H9 (cell line): ENCODE measurements around the gene ACO1. TPM values are rescaled to one million over a fixed set of nuclear protein-coding genes. Genes with fewer than 3 reads are reported as not detected.

Experiments used
- DNase-seq: peaks from one replicate; pipeline ENCODE4 v3.0.0-alpha.2; 2017
- H2AFZ ChIP-seq: one replicate; pipeline ENCODE4 v1.6.1; 2013; ENCODE audit warnings: mild to moderate bottlenecking, low read length, control low read depth, moderate library complexity
- H2AK5ac ChIP-seq: 2 replicates; pipeline ENCODE4 v1.6.1; 2013; ENCODE audit warnings: low read length, control low read depth, mixed read lengths; ENCODE audit not compliant: insufficient read length
- H2BK120ac ChIP-seq: one replicate; pipeline ENCODE4 v1.6.1; 2013; ENCODE audit warnings: low read depth, mild to moderate bottlenecking, low read length, control low read depth, inconsistent platforms; ENCODE audit not compliant: poor library complexity, severe bottlenecking
- H2BK12ac ChIP-seq: 2 replicates; pipeline ENCODE4 v1.6.1; 2013; ENCODE audit warnings: low read length, control low read depth, mixed read lengths, low read depth; ENCODE audit not compliant: insufficient read length
- H2BK15ac ChIP-seq: 2 replicates; pipeline ENCODE4 v1.6.1; 2013; ENCODE audit warnings: low read depth, low read length, control low read depth
- H2BK20ac ChIP-seq: one replicate; pipeline ENCODE4 v1.6.1; 2013; ENCODE audit warnings: low read depth, mild to moderate bottlenecking, low read length, control low read depth, inconsistent platforms; ENCODE audit not compliant: poor library complexity, severe bottlenecking
- H2BK5ac ChIP-seq: 2 replicates; pipeline ENCODE4 v1.6.1; 2013; ENCODE audit warnings: low read length, control low read depth, mixed read lengths; ENCODE audit not compliant: insufficient read length
- H3K14ac ChIP-seq: 2 replicates; pipeline ENCODE4 v1.6.1; 2013; ENCODE audit warnings: low read length, control low read depth; ENCODE audit not compliant: insufficient read depth
- H3K18ac ChIP-seq: 2 replicates; pipeline ENCODE4 v1.6.1; 2013; ENCODE audit warnings: low read depth, mild to moderate bottlenecking, mixed read lengths, low read length, control low read depth; ENCODE audit not compliant: insufficient read length
- H3K23ac ChIP-seq: 2 replicates; pipeline ENCODE4 v1.6.1; 2013; ENCODE audit warnings: low read length, control low read depth, mixed read lengths, low read depth; ENCODE audit not compliant: insufficient read length
- H3K23me2 ChIP-seq: 2 replicates; pipeline ENCODE4 v1.6.1; 2013; ENCODE audit warnings: low read depth, mild to moderate bottlenecking, mixed read lengths, low read length, control low read depth; ENCODE audit not compliant: insufficient read length, poor library complexity, severe bottlenecking
- H3K27ac ChIP-seq: 2 replicates; pipeline ENCODE4 v1.5.1; 2013; ENCODE audit warnings: low read length, control low read depth, mixed read lengths, low read depth; ENCODE audit not compliant: insufficient read length
- H3K27me3 ChIP-seq: 2 replicates; pipeline ENCODE4 v1.6.1; 2013; ENCODE audit warnings: low read length, control low read depth, inconsistent platforms; ENCODE audit not compliant: insufficient read depth
- H3K4ac ChIP-seq: 2 replicates; pipeline ENCODE4 v1.6.1; 2013; ENCODE audit warnings: low read depth, mild to moderate bottlenecking, control low read depth, inconsistent platforms, low read length, moderate library complexity
- H3K4me1 ChIP-seq: 2 replicates; pipeline ENCODE4 v1.6.1; 2013; ENCODE audit warnings: low read length, control low read depth, inconsistent platforms; ENCODE audit not compliant: insufficient read depth
- H3K4me2 ChIP-seq: 2 replicates; pipeline ENCODE4 v1.6.1; 2013; ENCODE audit warnings: low read length, control low read depth, mixed read lengths; ENCODE audit not compliant: insufficient read length, insufficient read depth
- H3K56ac ChIP-seq: 2 replicates; pipeline ENCODE4 v1.6.1; 2013; ENCODE audit warnings: low read depth, mild to moderate bottlenecking, mixed read lengths, low read length, control low read depth; ENCODE audit not compliant: insufficient read length
- H3K79me1 ChIP-seq: 2 replicates; pipeline ENCODE4 v1.6.1; 2013; ENCODE audit warnings: low read depth, mild to moderate bottlenecking, moderate library complexity, low read length, control low read depth, inconsistent platforms; ENCODE audit not compliant: insufficient read depth, poor library complexity, severe bottlenecking
- H3K79me2 ChIP-seq: 2 replicates; pipeline ENCODE4 v1.6.1; 2013; ENCODE audit warnings: low read length, control low read depth, inconsistent platforms; ENCODE audit not compliant: insufficient read depth
- H3K9ac ChIP-seq: 2 replicates; pipeline ENCODE4 v1.6.1; 2013; ENCODE audit warnings: low read length, control low read depth, mixed read lengths; ENCODE audit not compliant: insufficient read length; ENCODE audit errors: extremely low read depth
- H3K9me3 ChIP-seq: one replicate; pipeline ENCODE4 v1.6.1; 2013; ENCODE audit warnings: low read depth, low read length, inconsistent platforms; ENCODE audit not compliant: control insufficient read depth
- H3T11ph ChIP-seq: one replicate; pipeline ENCODE4 v1.6.1; 2013; ENCODE audit warnings: mild to moderate bottlenecking, low read length, control low read depth, inconsistent platforms
- H4K20me1 ChIP-seq: one replicate; pipeline ENCODE4 v1.6.1; 2013; ENCODE audit not compliant: control insufficient read depth, insufficient read length, insufficient read depth
- H4K5ac ChIP-seq: 2 replicates; pipeline ENCODE4 v1.6.1; 2013; ENCODE audit warnings: low read depth, mild to moderate bottlenecking, mixed read lengths, low read length, control low read depth; ENCODE audit not compliant: insufficient read length
- H4K8ac ChIP-seq: replicated peaks from 2 replicates; pipeline ENCODE4 v1.6.1; 2013; ENCODE audit warnings: low read length, control low read depth, mixed read lengths, low read depth; ENCODE audit not compliant: insufficient read length
- H4K91ac ChIP-seq: 2 replicates; pipeline ENCODE4 v1.6.1; 2013; ENCODE audit warnings: low read depth, mild to moderate bottlenecking, moderate library complexity, mixed read lengths, low read length, control low read depth; ENCODE audit not compliant: insufficient read length
- H3K27ac Mint-ChIP-seq, 3 experiments: 2 replicates in 2 of 3; 3 replicates in 1 of 3; pipeline ENCODE4 v1.8.0; 2020 to 2021; ENCODE audit warnings: mixed read lengths in 3 of 3, mild to moderate bottlenecking in 1 of 3, moderate library complexity in 1 of 3
- H3K27me3 Mint-ChIP-seq: 2 replicates; pipeline ENCODE4 v1.8.0; 2021; ENCODE audit warnings: low read depth, mild to moderate bottlenecking, moderate library complexity, mixed read lengths
- H3K36me3 Mint-ChIP-seq, 3 experiments: 2 replicates in 2 of 3; 3 replicates in 1 of 3; pipeline ENCODE4 v1.8.0; 2020 to 2021; ENCODE audit warnings: low read depth in 3 of 3, mixed read lengths in 3 of 3; ENCODE audit not compliant: insufficient read depth in 1 of 3
- H3K4me1 Mint-ChIP-seq, 2 experiments: 2 replicates each; pipeline ENCODE4 v1.8.0; 2020; ENCODE audit warnings: mixed read lengths in 2 of 2
- H3K4me3 Mint-ChIP-seq, 2 experiments: 2 replicates in 1 of 2; 3 replicates in 1 of 2; pipeline ENCODE4 v1.8.0; 2020 to 2021; ENCODE audit warnings: mild to moderate bottlenecking in 2 of 2, mixed read lengths in 2 of 2, moderate library complexity in 1 of 2
- H3K9me3 Mint-ChIP-seq, 2 experiments: 2 replicates in 1 of 2; 3 replicates in 1 of 2; pipeline ENCODE4 v1.8.0; 2020; ENCODE audit warnings: mild to moderate bottlenecking in 2 of 2, mixed read lengths in 2 of 2, moderate library complexity in 1 of 2
- WGBS: extraction: QIAGEN DNeasy Blood & Tissue Kit; methylation state at CpG from one replicate; pipeline ENCODE4 v1.1.7; 2013; ENCODE audit warnings: missing lambda C conversion rate, low lambda C conversion rate, mixed read lengths; ENCODE audit not compliant: insufficient read length; ENCODE audit errors: extremely low coverage; 5-methylcytosine and 5-hydroxymethylcytosine counted together
- total RNA-seq: library from RNA; stranded (reverse); gene quantifications from 2 replicates; pipeline ENCODE4 v1.2.1, GENCODE V29; 2021
- TF ChIP-seq, protein P1 (sequence below): fragments of 200-600 bp; sonication (generic); conservative IDR thresholded peaks from 3 replicates; pipeline ENCODE4 v1.8.0; 2021; ENCODE audit warnings: antibody characterized with exemption, mild to moderate bottlenecking

The ACO1 gene
- total RNA-seq, 1 experiment from 2014 or later = 44.5 TPM

DNA sequence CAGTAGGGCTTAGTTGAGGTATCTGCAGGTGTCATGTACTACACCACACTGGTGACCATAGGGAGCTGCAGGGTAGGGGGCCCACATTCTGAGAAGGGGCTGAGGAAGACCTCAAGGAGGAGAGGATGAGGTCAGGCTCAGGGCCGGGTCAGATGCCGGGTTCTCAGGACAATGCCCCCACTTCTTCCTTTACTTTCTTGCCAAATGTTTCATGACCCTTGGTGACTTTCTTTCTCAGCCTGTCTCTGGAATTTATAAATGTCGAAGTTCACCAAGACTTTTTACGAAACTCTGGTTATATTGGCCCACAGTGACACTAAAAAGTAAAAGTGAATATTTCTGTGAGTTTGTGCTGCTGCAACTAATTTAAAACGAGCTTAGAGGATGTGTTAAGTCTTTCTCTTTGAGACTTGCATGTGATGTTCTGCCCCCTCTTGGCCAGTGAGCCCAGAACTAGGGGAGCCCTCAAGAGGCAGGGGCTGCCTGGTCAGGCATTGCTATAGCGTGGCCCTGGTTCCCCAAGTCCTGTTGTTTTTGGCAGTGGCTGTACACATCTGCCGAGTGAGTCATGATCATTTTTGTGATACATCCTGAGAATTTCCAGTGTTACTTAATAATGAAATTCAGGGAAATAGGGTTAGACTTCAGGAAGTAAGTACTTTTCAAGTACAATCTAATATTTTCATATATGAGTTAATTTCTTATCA, 11.2 kb downstream of the ACO1 start:
- H3K79me2 ChIP-seq = no peaks in the 10 kb centered on the region; the same call in 1 of the 2 replicates
- no peaks in the 10 kb centered on the region for H3K9me3 ChIP-seq
- no peak overlapping the region for H3T11ph ChIP-seq
- no peak overlapping the region for H2BK15ac ChIP-seq
- H3K56ac ChIP-seq = no peak overlapping the region
- DNase-seq = no peak
- no peaks in the 10 kb centered on the region for H3K23me2 ChIP-seq
- H3K27ac Mint-ChIP-seq = no peak overlapping the region
- H4K20me1 ChIP-seq = no peaks in the 10 kb centered on the region
- H3K4ac ChIP-seq = no peak overlapping the region
- peaks cover 7 to 13% (median 12%) of the 10 kb centered on the region in 3 experiments; a peak in 5 of 7 replicates for H3K36me3 Mint-ChIP-seq
- no peak overlapping the region for H3K18ac ChIP-seq
- no peaks in the 10 kb centered on the region for H3K27me3 Mint-ChIP-seq
- peaks cover 40 to 57% of the 10 kb centered on the region in 2 experiments for H3K4me1 Mint-ChIP-seq
- TF ChIP-seq, protein P1, sequence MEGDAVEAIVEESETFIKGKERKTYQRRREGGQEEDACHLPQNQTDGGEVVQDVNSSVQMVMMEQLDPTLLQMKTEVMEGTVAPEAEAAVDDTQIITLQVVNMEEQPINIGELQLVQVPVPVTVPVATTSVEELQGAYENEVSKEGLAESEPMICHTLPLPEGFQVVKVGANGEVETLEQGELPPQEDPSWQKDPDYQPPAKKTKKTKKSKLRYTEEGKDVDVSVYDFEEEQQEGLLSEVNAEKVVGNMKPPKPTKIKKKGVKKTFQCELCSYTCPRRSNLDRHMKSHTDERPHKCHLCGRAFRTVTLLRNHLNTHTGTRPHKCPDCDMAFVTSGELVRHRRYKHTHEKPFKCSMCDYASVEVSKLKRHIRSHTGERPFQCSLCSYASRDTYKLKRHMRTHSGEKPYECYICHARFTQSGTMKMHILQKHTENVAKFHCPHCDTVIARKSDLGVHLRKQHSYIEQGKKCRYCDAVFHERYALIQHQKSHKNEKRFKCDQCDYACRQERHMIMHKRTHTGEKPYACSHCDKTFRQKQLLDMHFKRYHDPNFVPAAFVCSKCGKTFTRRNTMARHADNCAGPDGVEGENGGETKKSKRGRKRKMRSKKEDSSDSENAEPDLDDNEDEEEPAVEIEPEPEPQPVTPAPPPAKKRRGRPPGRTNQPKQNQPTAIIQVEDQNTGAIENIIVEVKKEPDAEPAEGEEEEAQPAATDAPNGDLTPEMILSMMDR = peak; percentile 28; the same call in 2 of the 3 replicates
- no CpG with 5 or more reads among the region's 7 CpGs for WGBS
- no peak overlapping the region for H2BK5ac ChIP-seq
- no peak overlapping the region for H3K9ac ChIP-seq
- no peak overlapping the region for H3K23ac ChIP-seq
- no peak overlapping the region for H3K27ac ChIP-seq
- H3K14ac ChIP-seq = no peak overlapping the region
- no peak overlapping the region for H4K8ac ChIP-seq
- H4K91ac ChIP-seq = no peak overlapping the region
- no peak overlapping the region for H2BK20ac ChIP-seq
- no peak overlapping the region for H4K5ac ChIP-seq
- H3K4me2 ChIP-seq = no peak overlapping the region
- H2AFZ ChIP-seq = no peak overlapping the region
- H3K79me1 ChIP-seq = no peaks in the 10 kb centered on the region
- H3K9me3 Mint-ChIP-seq = peaks cover 0 to 10% of the 10 kb centered on the region in 2 experiments; a peak in 2 of 5 replicates
- H2AK5ac ChIP-seq = no peak overlapping the region
- no peak overlapping the region for H3K4me3 Mint-ChIP-seq
- H3K4me1 ChIP-seq = peaks cover 12% of the 10 kb centered on the region
- no peak overlapping the region for H2BK12ac ChIP-seq
- no peaks in the 10 kb centered on the region for H3K27me3 ChIP-seq
- no peak overlapping the region for H2BK120ac ChIP-seq
